Sigmoid colon (tissue), 7 donors: Measurements from ENCODE around the gene POLDIP2. TPM values are rescaled to one million over a fixed set of nuclear protein-coding genes. Genes with fewer than 3 reads are reported as not detected.

ENCODE experiments used
- DNase-seq: peaks from one replicate; pipeline ENCODE4 v3.0.0-alpha.2; 2019
- H3K27ac ChIP-seq, 4 donors: fragments of 200-600 bp; sonication (generic); one replicate each; pipeline ENCODE4 v1.5.1; 2016 to 2019; ENCODE audit warnings: mild to moderate bottlenecking in 1 of 4
- H3K27me3 ChIP-seq, 3 donors: fragments of 200-600 bp; sonication (generic); one replicate each; pipeline ENCODE4 v1.5.1; 2019; ENCODE audit warnings: mild to moderate bottlenecking in 1 of 3
- H3K36me3 ChIP-seq, 4 donors: fragments of 200-600 bp; sonication (generic); one replicate each; pipeline ENCODE4 v1.5.1; 2016 to 2019
- H3K4me1 ChIP-seq, 4 donors: fragments of 200-600 bp; sonication (generic); one replicate each; pipeline ENCODE4 v1.5.1; 2017 to 2019
- H3K4me3 ChIP-seq, 4 donors: fragments of 200-600 bp; sonication (generic); one replicate each; pipeline ENCODE4 v1.5.1; 2017 to 2019; ENCODE audit warnings: mild to moderate bottlenecking in 2 of 4, moderate library complexity in 1 of 4
- H3K9me3 ChIP-seq, 4 donors: fragments of 200-600 bp in 3 of 4; sonication (generic) in 3 of 4; one replicate each; pipeline versions ENCODE4 v1.5.1 to v1.6.1; 2013 to 2019
- CTCF ChIP-seq, 4 experiments: fragments of 450-650 bp in 3 of 4; fragments of 200-600 bp in 1 of 4; IDR thresholded peaks; one replicate each; pipeline ENCODE4 v1.5.1; 2016 to 2019; ENCODE audit warnings: antibody characterized with exemption in 4 of 4, mild to moderate bottlenecking in 3 of 4, moderate library complexity in 2 of 4
- EP300 ChIP-seq, 4 donors: sonication (generic); formaldehyde crosslinking; IDR thresholded peaks; one replicate each; pipeline ENCODE4 v1.6.1; 2017; ENCODE audit warnings: antibody characterized with exemption in 4 of 4
- POLR2A ChIP-seq, 2 donors: fragments of 450-650 bp; IDR thresholded peaks; one replicate each; pipeline ENCODE4 v1.6.1; 2016; ENCODE audit warnings: antibody characterized with exemption in 2 of 2, mild to moderate bottlenecking in 2 of 2, moderate library complexity in 2 of 2
- POLR2AphosphoS5 ChIP-seq, 4 donors: sonication (generic); formaldehyde crosslinking; IDR thresholded peaks; one replicate each; pipeline ENCODE4 v1.6.1; 2017; ENCODE audit warnings: antibody characterized with exemption in 4 of 4
- WGBS, 2 donors: extraction: QIAGEN DNeasy Blood & Tissue Kit; methylation state at CpG; one replicate each; pipeline ENCODE4 v1.1.7; 2013; 5-methylcytosine and 5-hydroxymethylcytosine counted together
- intact Hi-C: fragments of 100-400 bp; cut with DNase I; formaldehyde crosslinking; loops from one replicate; pipeline ENCODE4 v1.15.1; 2023
- polyA plus RNA-seq, 3 donors: library from polyadenylated mRNA; stranded (reverse); fragments of 200-250 nt; gene quantifications; one replicate each; pipeline ENCODE4 v1.2.3, GENCODE V29; 2013
- total RNA-seq, 4 donors: library from RNA; depleted of rRNA; stranded (reverse); fragments of >200 nt; gene quantifications; one replicate each; pipeline ENCODE4 v1.1.0, GENCODE V29; 2016
- donor health status: healthy with polysubstance abuse.
- donor health status: Bipolar disorder and iron deficiency.
- donor health status: healthy.

POLDIP2 gene
- total and polyA plus RNA-seq, 7 donors, result 55.8 to 80.5 (median 65.6) TPM

GRCh38 chr17:28315846-28316705 is 41.3 kb downstream of the POLDIP2 start:
- intact Hi-C loops, result loop anchor here (5.0 kb wide), 1 partner anchor 274 kb away; the partner anchor contains the start of gene NLK
- Histone ChIP-seq H3K4me1 (peaks cover 0 to 22% (median 19%) of the 10 kb centered on the region in 4 donors), H3K9me3 (no peaks in the 10 kb centered on the region), H3K27me3 (no peaks in the 10 kb centered on the region), H3K4me3 (no peak overlapping the region), H3K27ac (no peak overlapping the region), H3K36me3 (no peaks in the 10 kb centered on the region)
- 92 to 93% methylated on average over 4 of the region's 4 CpGs for WGBS, 2 donors
- TF ChIP-seq POLR2A (IDR thresholded peaks at IDR 0.05) (no peak), POLR2AphosphoS5 (IDR thresholded peaks at IDR 0.05) (no peak), CTCF (IDR thresholded peaks at IDR 0.05) (no peak), EP300 (IDR thresholded peaks at IDR 0.05) (no peak)
- DNase-seq, result no peak

GRCh38 chr17:28313841-28314240 is 43.5 kb downstream of the POLDIP2 start:
- Histone ChIP-seq H3K36me3 (no peaks in the 10 kb centered on the region), H3K4me1 (peaks cover 0 to 10% (median 8%) of the 10 kb centered on the region in 4 donors), H3K27me3 (no peaks in the 10 kb centered on the region), H3K27ac (no peak overlapping the region), H3K9me3 (no peaks in the 10 kb centered on the region), H3K4me3 (no peak overlapping the region)
- intact Hi-C loops, result no loop called here
- TF ChIP-seq POLR2AphosphoS5 (IDR thresholded peaks at IDR 0.05), result no peak
- no peak for TF ChIP-seq CTCF (IDR thresholded peaks at IDR 0.05)
- TF ChIP-seq EP300 (IDR thresholded peaks at IDR 0.05), result no peak
- no peak for TF ChIP-seq POLR2A (IDR thresholded peaks at IDR 0.05)
- 93 to 94% methylated on average over 2 of the region's 2 CpGs for WGBS, 2 donors
- no peak for DNase-seq

GRCh38 chr17:28306954-28307401 is 50.3 kb downstream of the POLDIP2 start:
- Histone ChIP-seq H3K4me1 (no peaks in the 10 kb centered on the region), H3K27me3 (peaks cover 0 to 14% (median 13%) of the 10 kb centered on the region in 3 donors), H3K36me3 (no peaks in the 10 kb centered on the region), H3K4me3 (no peak overlapping the region), H3K27ac (no peak overlapping the region), H3K9me3 (no peaks in the 10 kb centered on the region)
- intact Hi-C loops, result no loop called here
- TF ChIP-seq POLR2AphosphoS5 (IDR thresholded peaks at IDR 0.05) (no peak), EP300 (IDR thresholded peaks at IDR 0.05) (no peak), POLR2A (IDR thresholded peaks at IDR 0.05) (no peak), CTCF (IDR thresholded peaks at IDR 0.05) (no peak)
- WGBS, 2 donors, result 30 to 44% methylated on average over 38 of the region's 38 CpGs
- DNase-seq, result no peak

GRCh38 chr17:28298449-28298848 is 58.9 kb downstream of the POLDIP2 start:
- Histone ChIP-seq H3K4me1 (no peaks in the 10 kb centered on the region), H3K9me3 (no peaks in the 10 kb centered on the region), H3K4me3 (no peak overlapping the region), H3K36me3 (no peaks in the 10 kb centered on the region), H3K27me3 (peaks cover 0 to 3% (median 0%) of the 10 kb centered on the region in 3 donors), H3K27ac (no peak overlapping the region)
- 74 to 90% methylated on average over 3 of the region's 3 CpGs for WGBS, 2 donors
- DNase-seq, result no peak
- no peak for TF ChIP-seq EP300 (IDR thresholded peaks at IDR 0.05)
- no peak for TF ChIP-seq POLR2A (IDR thresholded peaks at IDR 0.05)
- TF ChIP-seq CTCF (IDR thresholded peaks at IDR 0.05), result no peak
- TF ChIP-seq POLR2AphosphoS5 (IDR thresholded peaks at IDR 0.05), result no peak
- intact Hi-C loops, result no loop called here

Other genes starting within 250 kb of the POLDIP2 start
- gene TMEM97, start 38.3 kb downstream of the POLDIP2 start, total RNA-seq, result 10 to 100 TPM in 1 of 4 donors, 1 to 10 TPM in 3; 5.8 to 10.9 (median 9.2) TPM
- gene TMEM97, start 38.3 kb downstream of the POLDIP2 start, polyA plus RNA-seq, result 10 to 100 TPM in 1 of 3 donors, 1 to 10 TPM in 2; 3.6 to 25.2 (median 6.2) TPM
- 10 to 100 TPM; 48.5 to 73.6 (median 58.1) TPM for gene IFT20, start 22.1 kb downstream of the POLDIP2 start, total RNA-seq
- gene IFT20, start 22.1 kb downstream of the POLDIP2 start, polyA plus RNA-seq, result 10 to 100 TPM; 32.5 to 65.2 (median 59.5) TPM
- gene TNFAIP1, start 21.8 kb downstream of the POLDIP2 start, total RNA-seq, result 10 to 100 TPM; 14.6 to 20.8 (median 17.1) TPM
- gene TNFAIP1, start 21.8 kb downstream of the POLDIP2 start, polyA plus RNA-seq, result 10 to 100 TPM; 15.0 to 18.5 (median 17.9) TPM
- gene SEBOX, start 7.7 kb upstream of the POLDIP2 start, total RNA-seq, result not detected
- gene SEBOX, start 7.7 kb upstream of the POLDIP2 start, polyA plus RNA-seq, result not detected
- gene VTN, start 12.8 kb upstream of the POLDIP2 start, total RNA-seq, result 1 to 10 TPM in 1 of 4 donors, under 1 TPM in 3; 0.16 to 1.9 (median 0.38) TPM
- gene VTN, start 12.8 kb upstream of the POLDIP2 start, polyA plus RNA-seq, result under 1 TPM in 2 of 3 donors, not detected in 1; 0.45 to 0.60 TPM
- gene SARM1, start 14.2 kb upstream of the POLDIP2 start, total RNA-seq, result 10 to 100 TPM in 2 of 4 donors, 1 to 10 TPM in 2; 7.7 to 13.3 (median 10.1) TPM
- 10 to 100 TPM in 1 of 3 donors, 1 to 10 TPM in 2; 3.5 to 10.2 (median 6.0) TPM for gene SARM1, start 14.2 kb upstream of the POLDIP2 start, polyA plus RNA-seq
- 1 to 10 TPM; 2.7 to 8.6 (median 5.1) TPM for gene SLC46A1, start 48.7 kb upstream of the POLDIP2 start, total RNA-seq
- 1 to 10 TPM; 4.1 to 7.6 (median 4.2) TPM for gene SLC46A1, start 48.7 kb upstream of the POLDIP2 start, polyA plus RNA-seq
- under 1 TPM in 1 of 4 donors, not detected in 3; under 0.01 TPM for gene SLC13A2, start 116.1 kb upstream of the POLDIP2 start, total RNA-seq
- gene SLC13A2, start 116.1 kb upstream of the POLDIP2 start, polyA plus RNA-seq, result 10 to 100 TPM in 2 of 3 donors, 1 to 10 TPM in 1; 8.4 to 29.1 (median 11.4) TPM
- not detected for gene FOXN1, start 148.8 kb upstream of the POLDIP2 start, total RNA-seq
- under 1 TPM; 0.23 to 0.60 (median 0.38) TPM for gene FOXN1, start 148.8 kb upstream of the POLDIP2 start, polyA plus RNA-seq
- gene UNC119, start 195.1 kb upstream of the POLDIP2 start, total RNA-seq, result 10 to 100 TPM; 20.7 to 25.8 (median 23.6) TPM
- 10 to 100 TPM; 23.4 to 35.8 (median 31.2) TPM for gene UNC119, start 195.1 kb upstream of the POLDIP2 start, polyA plus RNA-seq
- 10 to 100 TPM; 17.2 to 42.5 (median 36.7) TPM for gene PIGS, start 214.0 kb upstream of the POLDIP2 start, total RNA-seq
- 10 to 100 TPM; 19.2 to 66.3 (median 27.0) TPM for gene PIGS, start 214.0 kb upstream of the POLDIP2 start, polyA plus RNA-seq
- 10 to 100 TPM; 10.2 to 30.0 (median 24.9) TPM for gene ALDOC, start 219.4 kb upstream of the POLDIP2 start, total RNA-seq
- gene ALDOC, start 219.4 kb upstream of the POLDIP2 start, polyA plus RNA-seq, result 10 to 100 TPM; 28.8 to 43.3 (median 38.4) TPM
- 1 to 10 TPM in 3 of 4 donors, under 1 TPM in 1; 0.33 to 3.9 (median 1.6) TPM for gene SPAG5, start 241.5 kb upstream of the POLDIP2 start, total RNA-seq
- 10 to 100 TPM in 2 of 3 donors, 1 to 10 TPM in 1; 6.6 to 35.2 (median 12.9) TPM for gene SPAG5, start 241.5 kb upstream of the POLDIP2 start, polyA plus RNA-seq